Measurements from ENCODE around the gene TMEM109. TPM values are rescaled to one million over a fixed set of nuclear protein-coding genes. Genes with fewer than 3 reads are reported as not detected.

The TMEM109 gene
- total RNA-seq = 138 and 143 TPM in 2 replicates

- Mint-ChIP-seq H3K4me1 (ENCODE audit: low read depth) (peaks cover 62% of the 10 kb centered on the region), H3K9me3 (no peaks in the 10 kb centered on the region), H3K27ac (peak within 1 kb of the TSS; percentile 98), H3K4me3 (peak within 1 kb of the TSS; percentile 96), H3K36me3 (ENCODE audit: low read depth) (peaks cover 9% of the 10 kb centered on the region), H3K27me3 (ENCODE audit: insufficient read depth) (peaks cover 12% of the 10 kb centered on the region)
- DNase-seq (ENCODE audit: low spot score) = peak; percentile 83
- intact Hi-C loops (cut with micrococcal nuclease) = loop anchor here (1.0 to 5.0 kb wide), 4 partner anchors 39 to 517 kb away; partner anchors contain the start of genes SDHAF2 and SLC15A3
Measured at GRCh38 chr11:60913793-60914632, at the start of gene TMEM109. Gene TMEM109 (plus strand): TSS chr11:60914158. CDS start chr11:60919694, 5,536 bp downstream.

- intact Hi-C loops (cut with micrococcal nuclease) = no loop called here
- peaks cover 8% of the 10 kb centered on the region for H3K27me3 Mint-ChIP-seq (ENCODE audit: insufficient read depth)
- H3K27ac Mint-ChIP-seq = no peak overlapping the region
- H3K9me3 Mint-ChIP-seq = no peaks in the 10 kb centered on the region
- no peaks in the 10 kb centered on the region for H3K36me3 Mint-ChIP-seq (ENCODE audit: low read depth)
- H3K4me3 Mint-ChIP-seq = no peak overlapping the region
- no peak for DNase-seq (ENCODE audit: low spot score)
- no peaks in the 10 kb centered on the region for H3K4me1 Mint-ChIP-seq (ENCODE audit: low read depth)
Measured at GRCh38 chr11:60864856-60865513, 49.0 kb upstream of the TMEM109 start.

- DNase-seq (ENCODE audit: low spot score) = no peak
- no peaks in the 10 kb centered on the region for H3K9me3 Mint-ChIP-seq
Measured at GRCh38 chr11:60866911-60867870, 46.8 kb upstream of the TMEM109 start, which contains the start of gene ZP1. Gene ZP1 (plus strand): TSS chr11:60867542. CDS start chr11:60867562, 20 bp downstream.

GRCh38 chr11:60867871-60868681 lies 45.9 kb upstream of the TMEM109 start:
- H3K9me3 Mint-ChIP-seq = no peaks in the 10 kb centered on the region
- H3K27me3 Mint-ChIP-seq (ENCODE audit: insufficient read depth) = peaks cover 8% of the 10 kb centered on the region
- no peak overlapping the region for H3K27ac Mint-ChIP-seq
- H3K4me1 Mint-ChIP-seq (ENCODE audit: low read depth) = peaks cover 3% of the 10 kb centered on the region
- intact Hi-C loops (cut with micrococcal nuclease) = no loop called here
- H3K36me3 Mint-ChIP-seq (ENCODE audit: low read depth) = no peaks in the 10 kb centered on the region
- H3K4me3 Mint-ChIP-seq = no peak overlapping the region
- DNase-seq (ENCODE audit: low spot score) = no peak

More at GRCh38 chr11:60866911-60867870, 46.8 kb upstream of the TMEM109 start, which contains the start of gene ZP1:
- Mint-ChIP-seq H3K36me3 (ENCODE audit: low read depth) (no peaks in the 10 kb centered on the region), H3K4me1 (ENCODE audit: low read depth) (no peaks in the 10 kb centered on the region), H3K27me3 (ENCODE audit: insufficient read depth) (peaks cover 8% of the 10 kb centered on the region), H3K27ac (no peak within 1 kb of the TSS), H3K4me3 (no peak within 1 kb of the TSS)
- intact Hi-C loops (cut with micrococcal nuclease) = no loop called here

GRCh38 chr11:60868682-60869450 lies 45.1 kb upstream of the TMEM109 start:
- peaks cover 4% of the 10 kb centered on the region for H3K4me1 Mint-ChIP-seq (ENCODE audit: low read depth)
- intact Hi-C loops (cut with micrococcal nuclease) = no loop called here
- no peaks in the 10 kb centered on the region for H3K9me3 Mint-ChIP-seq
- no peak overlapping the region for H3K4me3 Mint-ChIP-seq
- no peaks in the 10 kb centered on the region for H3K36me3 Mint-ChIP-seq (ENCODE audit: low read depth)
- DNase-seq (ENCODE audit: low spot score) = no peak
- H3K27me3 Mint-ChIP-seq (ENCODE audit: insufficient read depth) = peaks cover 5% of the 10 kb centered on the region
- H3K27ac Mint-ChIP-seq = no peak overlapping the region

- Mint-ChIP-seq H3K9me3 (no peaks in the 10 kb centered on the region), H3K4me1 (ENCODE audit: low read depth) (peaks cover 4% of the 10 kb centered on the region), H3K27ac (no peak overlapping the region), H3K36me3 (ENCODE audit: low read depth) (no peaks in the 10 kb centered on the region), H3K27me3 (ENCODE audit: insufficient read depth) (no peaks in the 10 kb centered on the region), H3K4me3 (no peak overlapping the region)
- intact Hi-C loops (cut with micrococcal nuclease) = no loop called here
- no peak for DNase-seq (ENCODE audit: low spot score)
Measured at GRCh38 chr11:60869451-60869825, 44.5 kb upstream of the TMEM109 start.

- H3K27me3 Mint-ChIP-seq (ENCODE audit: insufficient read depth) = no peaks in the 10 kb centered on the region
- H3K9me3 Mint-ChIP-seq = no peaks in the 10 kb centered on the region
- H3K4me3 Mint-ChIP-seq = no peak overlapping the region
- intact Hi-C loops (cut with micrococcal nuclease) = no loop called here
- peaks cover 4% of the 10 kb centered on the region for H3K4me1 Mint-ChIP-seq (ENCODE audit: low read depth)
- no peak overlapping the region for H3K27ac Mint-ChIP-seq
- H3K36me3 Mint-ChIP-seq (ENCODE audit: low read depth) = no peaks in the 10 kb centered on the region
- no peak for DNase-seq (ENCODE audit: low spot score)
Measured at GRCh38 chr11:60870276-60870675, 43.7 kb upstream of the TMEM109 start.

- intact Hi-C loops (cut with micrococcal nuclease) = no loop called here
- Mint-ChIP-seq H3K36me3 (ENCODE audit: low read depth) (no peaks in the 10 kb centered on the region), H3K27ac (no peak overlapping the region), H3K4me1 (ENCODE audit: low read depth) (peaks cover 4% of the 10 kb centered on the region), H3K27me3 (ENCODE audit: insufficient read depth) (no peaks in the 10 kb centered on the region), H3K4me3 (no peak overlapping the region), H3K9me3 (no peaks in the 10 kb centered on the region)
- no peak for DNase-seq (ENCODE audit: low spot score)
Measured at GRCh38 chr11:60870733-60871377, 43.1 kb upstream of the TMEM109 start.

GRCh38 chr11:60871378-60872061 lies 42.4 kb upstream of the TMEM109 start:
- Mint-ChIP-seq H3K36me3 (ENCODE audit: low read depth) (no peaks in the 10 kb centered on the region), H3K27me3 (ENCODE audit: insufficient read depth) (no peaks in the 10 kb centered on the region), H3K27ac (no peak overlapping the region), H3K9me3 (no peaks in the 10 kb centered on the region), H3K4me3 (no peak overlapping the region), H3K4me1 (ENCODE audit: low read depth) (peaks cover 4% of the 10 kb centered on the region)
- DNase-seq (ENCODE audit: low spot score) = no peak
- intact Hi-C loops (cut with micrococcal nuclease) = no loop called here

- Mint-ChIP-seq H3K27ac (no peak overlapping the region), H3K27me3 (ENCODE audit: insufficient read depth) (no peaks in the 10 kb centered on the region), H3K4me3 (no peak overlapping the region), H3K4me1 (ENCODE audit: low read depth) (peaks cover 4% of the 10 kb centered on the region), H3K9me3 (no peaks in the 10 kb centered on the region), H3K36me3 (ENCODE audit: low read depth) (peaks cover 3% of the 10 kb centered on the region)
- no peak for DNase-seq (ENCODE audit: low spot score)
- intact Hi-C loops (cut with micrococcal nuclease) = no loop called here
Measured at GRCh38 chr11:60872124-60872960, 41.6 kb upstream of the TMEM109 start.
